Inferior parietal cortex (tissue), 1 donor: Measurements from ENCODE around the gene TSSK6.

Experiments used
- DNase-seq: peaks from one replicate; pipeline ENCODE4 v3.0.0-alpha.2; 2016; ENCODE audit errors: extremely low spot score

The TSSK6 gene

GRCh38 chr19:19514881-19515641 lies at the start of gene TSSK6:
Gene TSSK6, minus strand, starts transcription at chr19:19515548. Its CDS starts 121 bp downstream, at chr19:19515427.
- no peak for DNase-seq

- no peak for DNase-seq
These were observed 48.0 kb upstream of the TSSK6 start for GRCh38 chr19:19563348-19563848.

GRCh38 chr19:19562665-19563347 lies 47.5 kb upstream of the TSSK6 start:
- no peak for DNase-seq

- no peak for DNase-seq
These were observed 46.8 kb upstream of the TSSK6 start for GRCh38 chr19:19561946-19562664.

GRCh38 chr19:19559931-19560330 lies 44.6 kb upstream of the TSSK6 start:
- DNase-seq, result no peak

GRCh38 chr19:19558636-19559035 lies 43.3 kb upstream of the TSSK6 start:
- DNase-seq, result no peak

GRCh38 chr19:19558055-19558454 lies 42.7 kb upstream of the TSSK6 start:
- no peak for DNase-seq

GRCh38 chr19:19554074-19555023 lies 39.0 kb upstream of the TSSK6 start:
- no peak for DNase-seq

- DNase-seq, result no peak
These were observed 38.3 kb upstream of the TSSK6 start for GRCh38 chr19:19553670-19554069.

- no peak for DNase-seq
These were observed 37.5 kb upstream of the TSSK6 start for GRCh38 chr19:19552798-19553197.

GRCh38 chr19:19551853-19552192 lies 36.5 kb upstream of the TSSK6 start:
- no peak for DNase-seq

- DNase-seq, result no peak
These were observed 35.9 kb upstream of the TSSK6 start for GRCh38 chr19:19550972-19551852.

GRCh38 chr19:19550485-19550929 lies 35.2 kb upstream of the TSSK6 start:
- DNase-seq, result no peak

- no peak for DNase-seq
These were observed 34.6 kb upstream of the TSSK6 start for GRCh38 chr19:19549804-19550464.

- no peak for DNase-seq
These were observed 33.8 kb upstream of the TSSK6 start for GRCh38 chr19:19548915-19549759.

- DNase-seq, result no peak
These were observed 32.5 kb upstream of the TSSK6 start for GRCh38 chr19:19547674-19548336.

- no peak for DNase-seq
These were observed 31.4 kb upstream of the TSSK6 start for GRCh38 chr19:19546751-19547162.

- DNase-seq, result no peak
These were observed 30.4 kb upstream of the TSSK6 start for GRCh38 chr19:19545707-19546106.
